Right lobe of liver (tissue), 4 donors: ENCODE results near the gene IP6K3.

Source experiments
- CTCF ChIP-seq, 4 donors: fragments of 200-600 bp in 3 of 4; fragments of 450-650 bp in 1 of 4; IDR thresholded peaks; one replicate each; pipeline versions ENCODE4 v1.5.1 to v1.8.0; 2016 to 2022; ENCODE audit warnings: antibody characterized with exemption in 4 of 4, mild to moderate bottlenecking in 2 of 4
- POLR2A ChIP-seq: fragments of 450-650 bp; IDR thresholded peaks from one replicate; pipeline ENCODE4 v1.6.1; 2017; ENCODE audit warnings: antibody characterized with exemption, mild to moderate bottlenecking
- donor health status: DM: no; HTN: no; CAD: no.
- donor health status: DM: no; HTN: no; CAD: no.
- donor health status: DM: no; HTN: yes; CAD: no.

DNA sequence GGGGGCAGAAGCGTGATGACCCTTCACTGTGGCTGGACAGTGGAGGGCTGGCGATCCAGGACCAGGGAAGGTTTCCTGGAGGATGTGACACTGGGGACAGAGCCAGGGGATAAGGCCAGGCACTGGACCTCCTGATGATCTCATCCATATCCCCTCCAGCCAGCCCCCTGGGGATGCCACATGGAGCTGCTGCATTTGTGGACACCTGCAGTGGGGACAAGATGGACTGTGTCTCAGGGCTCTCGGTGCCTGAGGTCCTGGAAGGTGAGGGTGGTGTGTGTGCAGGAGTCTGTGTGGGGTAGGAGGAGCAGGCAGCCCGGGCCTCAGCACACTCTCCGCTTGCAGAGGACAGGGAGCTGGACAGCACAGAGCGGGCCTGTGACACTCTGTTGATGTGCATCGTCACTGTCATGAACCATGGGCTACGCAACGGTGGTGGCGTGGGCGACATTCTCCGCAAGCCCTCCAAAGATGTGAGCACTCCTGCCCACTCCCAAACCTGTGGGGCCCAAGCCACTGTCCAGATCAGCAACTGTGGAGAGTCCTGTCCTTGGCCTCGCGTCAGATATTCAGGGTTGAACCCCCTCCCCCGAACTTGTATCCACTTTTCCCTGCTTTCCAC lies 55.1 kb downstream of the IP6K3 start:
- TF ChIP-seq CTCF (IDR thresholded peaks at IDR 0.05) (no peak), POLR2A (no peak)
